Uterus (tissue), 4 donors: ENCODE results near the gene TRIP11. TPM values are rescaled to one million over a fixed set of nuclear protein-coding genes. Genes with fewer than 3 reads are reported as not detected.
"Not testable (repeated sequence)": the region's sequence is repeated elsewhere in the genome, so short reads cannot be mapped to it uniquely, and the experiment has no call there.

ENCODE experiments used
- DNase-seq, 2 donors: peaks; one replicate each; pipeline ENCODE4 v3.0.0-alpha.2; 2019 to 2020
- H3K27ac ChIP-seq, 2 donors: fragments of 200-600 bp; sonication (generic); 1 replicate in 1 of 2; 2 replicates in 1 of 2; pipeline ENCODE4 v1.5.1; 2016 to 2018
- H3K27me3 ChIP-seq, 2 donors: fragments of 200-600 bp; sonication (generic); one replicate each; pipeline ENCODE4 v1.5.1; 2018 to 2019; ENCODE audit warnings: control low read depth in 1 of 2
- H3K36me3 ChIP-seq, 2 donors: fragments of 200-600 bp; sonication (generic); one replicate each; pipeline ENCODE4 v1.5.1; 2019; ENCODE audit warnings: control low read depth in 1 of 2
- H3K4me1 ChIP-seq, 2 donors: fragments of 200-600 bp; sonication (generic); one replicate each; pipeline ENCODE4 v1.5.1; 2018 to 2019; ENCODE audit warnings: control low read depth in 1 of 2
- H3K4me3 ChIP-seq, 2 donors: fragments of 200-600 bp; sonication (generic); 1 replicate in 1 of 2; 2 replicates in 1 of 2; pipeline ENCODE4 v1.5.1; 2018 to 2019; ENCODE audit warnings: mild to moderate bottlenecking in 1 of 2
- H3K9me3 ChIP-seq, 2 donors: fragments of 200-600 bp; sonication (generic); one replicate each; pipeline ENCODE4 v1.5.1; 2019; ENCODE audit warnings: control low read depth in 1 of 2
- CTCF ChIP-seq, 4 experiments: fragments of 200-600 bp in 2 of 4; fragments of 450-650 bp in 2 of 4; sonication (generic) in 2 of 4; IDR thresholded peaks; one replicate each; pipeline ENCODE4 v1.5.1; 2016 to 2019; ENCODE audit warnings: antibody characterized with exemption in 4 of 4, mild to moderate bottlenecking in 2 of 4, moderate library complexity in 1 of 4
- POLR2A ChIP-seq, 2 donors: fragments of 450-650 bp; IDR thresholded peaks; one replicate each; pipeline ENCODE4 v1.6.1; 2016; ENCODE audit warnings: antibody characterized with exemption in 2 of 2, mild to moderate bottlenecking in 1 of 2, moderate library complexity in 1 of 2
- intact Hi-C: fragments of 100-400 bp; cut with DNase I; formaldehyde crosslinking; loops from one replicate; pipeline ENCODE4 v1.15.1; 2023; ENCODE audit warnings: low total_unique reads
- total RNA-seq, 4 donors: library from RNA; depleted of rRNA in 3 of 4; stranded (reverse); fragments of >200 nt in 3 of 4; gene quantifications; one replicate each; pipeline versions ENCODE4 v1.1.0 to v1.2.4, GENCODE V29; 2014 to 2023
- donor health status: DM: yes; HTN: yes; CAD: no.

The TRIP11 gene
- total RNA-seq, 4 donors from 2014 or later = 17.1 to 68.7 (median 47.7) TPM

- intact Hi-C loops, H3K27me3 ChIP-seq, DNase-seq, H3K4me3 ChIP-seq, H3K36me3 ChIP-seq, H3K4me1 ChIP-seq, H3K9me3 ChIP-seq, H3K27ac ChIP-seq: not testable (repeated sequence)
Measured at GRCh38 chr14:92041766-92042165, 1.9 kb upstream of the TRIP11 start.

- no peak for DNase-seq
- peaks cover 0 to 3% of the 10 kb centered on the region in 2 donors for H3K4me1 ChIP-seq
- no peaks in the 10 kb centered on the region for H3K9me3 ChIP-seq
- peak overlapping the region in 1 of 2 donors; percentile 84 for H3K27ac ChIP-seq
- TF ChIP-seq POLR2A (IDR thresholded peaks at IDR 0.05) (no peak), CTCF (IDR thresholded peaks at IDR 0.05) (no peak)
- H3K36me3 ChIP-seq = no peaks in the 10 kb centered on the region
- peak overlapping the region in 1 of 2 donors; percentile 52 for H3K4me3 ChIP-seq
- intact Hi-C loops = no loop called here
- no peaks in the 10 kb centered on the region for H3K27me3 ChIP-seq
Measured at GRCh38 chr14:92041203-92041602, 1.3 kb upstream of the TRIP11 start.

GRCh38 chr14:92040431-92041051, 682 bp upstream of the TRIP11 start:
- intact Hi-C loops = no loop called here
- H3K27ac ChIP-seq = peak overlapping the region; percentile 84 to 94

GRCh38 chr14:92039063-92039718, 668 bp downstream of the TRIP11 start:
- H3K4me1 ChIP-seq = peaks cover 0 to 3% of the 10 kb centered on the region in 2 donors
- no peak for DNase-seq
- peak overlapping the region; percentile 84 to 94 for H3K27ac ChIP-seq
- no peaks in the 10 kb centered on the region for H3K9me3 ChIP-seq
- no peaks in the 10 kb centered on the region for H3K36me3 ChIP-seq
- TF ChIP-seq POLR2A (IDR thresholded peaks at IDR 0.05) = no peak
- H3K4me3 ChIP-seq = peak overlapping the region; percentile 52 to 75
- H3K27me3 ChIP-seq = no peaks in the 10 kb centered on the region
- intact Hi-C loops = no loop called here

More at GRCh38 chr14:92040431-92041051, 682 bp upstream of the TRIP11 start:
- no peak for TF ChIP-seq CTCF (IDR thresholded peaks at IDR 0.05)
- Histone ChIP-seq H3K4me1 (peaks cover 0 to 3% of the 10 kb centered on the region in 2 donors), H3K27me3 (no peaks in the 10 kb centered on the region), H3K4me3 (peak overlapping the region; percentile 52 to 75), H3K9me3 (no peaks in the 10 kb centered on the region), H3K36me3 (no peaks in the 10 kb centered on the region)
- DNase-seq = no peak

- peak overlapping the region in 1 of 2 donors; percentile 94 for H3K27ac ChIP-seq
- TF ChIP-seq POLR2A (IDR thresholded peaks at IDR 0.05) = no peak
- TF ChIP-seq CTCF (IDR thresholded peaks at IDR 0.05) = no peak
- no peaks in the 10 kb centered on the region for H3K36me3 ChIP-seq
- intact Hi-C loops = no loop called here
- peak overlapping the region; percentile 52 to 75 for H3K4me3 ChIP-seq
- H3K27me3 ChIP-seq = no peaks in the 10 kb centered on the region
- no peak for DNase-seq
- peaks cover 0 to 3% of the 10 kb centered on the region in 2 donors for H3K4me1 ChIP-seq
- no peaks in the 10 kb centered on the region for H3K9me3 ChIP-seq
Measured at GRCh38 chr14:92037989-92038388, 1.9 kb downstream of the TRIP11 start.

GRCh38 chr14:92035890-92036289, 4.0 kb downstream of the TRIP11 start:
- peaks cover 0 to 3% of the 10 kb centered on the region in 2 donors for H3K4me1 ChIP-seq
- no peak overlapping the region for H3K27ac ChIP-seq
- intact Hi-C loops = no loop called here

More at GRCh38 chr14:92035890-92036289, 4.0 kb downstream of the TRIP11 start:
- TF ChIP-seq CTCF (IDR thresholded peaks at IDR 0.05) (no peak), POLR2A (IDR thresholded peaks at IDR 0.05) (no peak)
- no peaks in the 10 kb centered on the region for H3K27me3 ChIP-seq
- no peaks in the 10 kb centered on the region for H3K9me3 ChIP-seq
- no peak for DNase-seq
- H3K4me3 ChIP-seq = no peak overlapping the region
- H3K36me3 ChIP-seq = no peaks in the 10 kb centered on the region
